GM18499 (cell line): Measurements from ENCODE around the gene RNU6-1.
A peak's percentile ranks its signal among the peaks of the same experiment; 100 is the strongest.

Experiments used
- ATAC-seq: cut with Tn5 transposase; IDR thresholded peaks from one replicate; pipeline ENCODE4 v1.9.1; 2021; ENCODE audit warnings: moderate number of reproducible peaks; ENCODE audit not compliant: insufficient read depth, unreplicated experiment

RNU6-1 gene

DNA sequence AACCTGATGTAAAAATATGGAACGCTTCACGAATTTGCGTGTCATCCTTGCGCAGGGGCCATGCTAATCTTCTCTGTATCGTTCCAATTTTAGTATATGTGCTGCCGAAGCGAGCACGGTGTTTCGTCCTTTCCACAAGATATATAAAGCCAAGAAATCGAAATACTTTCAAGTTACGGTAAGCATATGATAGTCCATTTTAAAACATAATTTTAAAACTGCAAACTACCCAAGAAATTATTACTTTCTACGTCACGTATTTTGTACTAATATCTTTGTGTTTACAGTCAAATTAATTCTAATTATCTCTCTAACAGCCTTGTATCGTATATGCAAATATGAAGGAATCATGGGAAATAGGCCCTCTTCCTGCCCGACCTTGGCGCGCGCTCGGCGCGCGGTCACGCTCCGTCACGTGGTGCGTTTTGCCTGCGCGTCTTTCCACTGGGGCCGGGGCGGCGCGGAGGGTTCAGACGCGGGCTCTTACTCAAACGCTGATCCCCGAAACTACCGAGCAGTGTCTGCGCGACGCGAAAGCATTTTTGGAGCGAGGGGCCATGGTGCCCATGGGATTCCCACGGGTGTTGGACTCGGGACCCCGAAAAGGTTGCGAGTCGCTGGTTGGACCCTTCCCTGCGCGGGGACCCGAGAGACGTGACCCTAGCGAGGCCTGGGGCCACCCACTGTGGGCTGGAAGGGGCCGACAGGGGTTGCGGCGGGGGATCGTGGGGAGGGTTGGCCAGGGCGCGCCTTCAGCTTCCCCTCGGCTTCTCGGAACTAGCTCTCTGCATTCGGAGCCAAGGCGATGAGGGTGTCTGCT is at the start of gene RNU6-1:
TSS of gene RNU6-1 (minus strand) at position 117 of the 820 bp plus-strand sequence.
- peak; percentile 67 for ATAC-seq

DNA sequence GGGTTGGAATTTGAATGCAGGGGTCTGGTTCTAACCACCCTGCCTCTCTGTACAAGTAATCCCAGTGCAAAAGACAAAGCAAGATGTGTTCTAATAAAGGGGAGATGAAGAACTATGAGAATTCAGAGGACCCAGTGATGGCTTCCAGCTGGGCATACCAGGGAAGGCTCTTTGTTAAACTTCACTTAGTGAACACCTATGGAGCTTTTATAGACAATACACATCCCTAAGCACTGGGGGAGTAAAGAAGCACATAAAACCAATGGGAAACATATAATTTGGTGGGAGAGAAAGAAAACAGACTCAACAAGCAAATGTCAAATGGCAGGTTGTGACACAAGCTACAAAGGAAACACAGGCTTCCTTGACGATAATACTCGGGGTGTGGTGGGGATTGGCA is 47.9 kb upstream of the RNU6-1 start:
- no peak for ATAC-seq

DNA sequence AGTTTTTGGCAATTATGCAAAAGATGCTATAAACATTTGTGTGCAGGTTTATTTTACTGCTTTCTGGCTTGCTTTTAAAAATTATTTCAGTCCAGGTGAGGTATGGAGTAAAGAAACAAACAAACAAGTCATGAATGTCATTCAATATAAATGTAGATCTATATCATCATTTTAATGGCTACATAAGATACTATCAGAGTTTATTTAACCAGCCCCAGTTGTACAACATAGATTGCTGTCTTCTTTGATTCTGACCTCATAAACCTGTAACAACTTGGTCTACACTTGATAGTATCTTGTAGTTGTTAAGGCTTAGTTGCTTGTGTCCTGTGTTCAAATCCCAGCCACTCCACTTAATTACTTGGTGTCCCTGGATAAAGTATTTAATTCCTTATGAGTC is 46.0 kb upstream of the RNU6-1 start:
- no peak for ATAC-seq

DNA sequence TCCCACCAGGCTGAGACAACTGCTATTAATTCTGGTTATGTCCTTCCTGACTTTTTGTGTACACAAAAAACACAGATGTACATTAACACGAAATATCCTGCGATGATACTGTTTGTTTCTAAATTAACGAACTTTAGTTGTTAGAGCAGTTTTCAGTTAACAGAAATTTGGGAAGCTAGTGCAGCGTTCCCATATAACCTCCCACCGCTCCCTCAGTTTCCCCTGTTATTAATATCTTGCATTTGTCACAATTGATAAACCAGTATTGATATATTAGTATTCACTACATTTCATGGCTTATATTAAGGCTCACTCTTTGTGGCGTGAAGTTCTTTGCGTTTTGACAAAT is 45.3 kb upstream of the RNU6-1 start:
- ATAC-seq = no peak

DNA sequence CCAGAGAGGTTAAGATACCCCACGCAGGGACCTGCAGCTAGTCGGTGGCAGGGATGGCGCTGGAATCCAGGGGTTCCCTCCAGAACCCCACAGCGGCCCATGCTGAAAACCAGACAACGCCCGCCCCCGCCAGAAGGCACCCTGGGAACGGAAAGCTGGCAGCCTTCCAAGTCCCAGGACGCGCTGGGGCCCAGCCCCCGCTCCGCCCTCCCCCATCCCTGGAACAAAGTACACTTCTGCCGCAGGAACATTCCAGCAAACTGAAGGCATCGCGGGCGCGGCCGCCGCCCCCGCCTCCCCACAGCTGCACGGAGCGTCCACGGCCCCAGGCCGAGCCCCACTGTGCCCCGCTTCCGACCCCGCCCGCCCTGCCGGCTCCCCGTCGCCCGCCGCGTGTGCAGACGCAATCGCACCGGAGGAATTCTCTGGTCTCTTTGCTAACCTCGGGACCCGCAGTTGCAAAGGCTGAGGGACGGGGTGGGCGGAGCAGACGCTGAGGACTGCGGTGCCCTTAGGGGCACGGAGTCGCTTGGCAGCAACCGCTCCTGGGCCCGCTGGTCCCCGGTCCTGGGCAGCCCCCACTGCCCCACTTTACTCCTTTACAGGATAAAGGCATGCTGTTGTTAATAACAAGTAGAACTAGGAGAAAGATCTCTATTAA is 44.8 kb upstream of the RNU6-1 start:
- no peak for ATAC-seq

DNA sequence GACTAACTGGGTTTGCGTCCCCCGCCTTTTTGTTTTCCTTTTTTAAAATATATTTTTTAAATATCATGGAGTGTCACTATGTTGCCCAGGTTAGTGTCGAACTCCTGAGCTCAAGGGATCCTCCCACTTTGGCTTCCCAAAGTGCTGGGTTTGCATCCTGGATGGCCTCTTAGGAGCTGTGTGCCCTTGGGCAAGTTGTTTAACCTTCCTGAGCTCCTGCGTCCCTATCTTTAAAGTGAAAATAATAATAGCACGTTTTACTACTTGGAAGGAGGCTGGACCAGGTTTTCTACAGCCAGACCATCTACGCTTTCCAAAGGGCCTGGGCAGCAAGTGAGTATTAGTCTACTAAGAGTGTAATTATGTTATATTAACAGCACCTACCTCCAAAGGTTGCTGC is 44.2 kb upstream of the RNU6-1 start:
- no peak for ATAC-seq

DNA sequence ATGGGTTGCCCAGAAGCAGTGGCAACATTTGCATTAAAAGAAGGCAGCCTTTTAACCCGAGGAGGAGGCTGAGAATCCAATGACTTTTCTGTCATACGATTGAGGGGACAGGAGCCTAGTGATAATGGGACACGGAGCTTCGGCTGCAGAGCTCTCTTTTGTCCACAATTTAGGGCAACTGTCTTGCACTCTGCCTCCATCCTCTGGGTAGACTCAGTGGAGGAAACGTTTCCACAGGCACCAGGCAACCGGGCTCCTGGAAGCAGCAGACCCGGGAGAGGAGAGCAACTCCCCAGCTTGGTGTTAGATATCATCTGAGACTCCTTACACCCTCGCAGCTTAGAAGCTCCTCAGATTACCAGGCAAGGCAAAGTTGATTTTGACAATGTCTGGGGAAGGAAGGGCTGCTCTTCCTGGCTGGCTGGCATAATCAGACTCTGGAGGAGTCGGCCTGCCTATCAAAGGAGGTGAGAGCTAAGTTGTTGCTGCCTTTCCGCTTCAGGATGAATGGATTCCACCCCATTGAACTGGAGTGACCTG is 43.5 kb upstream of the RNU6-1 start:
- no peak for ATAC-seq

DNA sequence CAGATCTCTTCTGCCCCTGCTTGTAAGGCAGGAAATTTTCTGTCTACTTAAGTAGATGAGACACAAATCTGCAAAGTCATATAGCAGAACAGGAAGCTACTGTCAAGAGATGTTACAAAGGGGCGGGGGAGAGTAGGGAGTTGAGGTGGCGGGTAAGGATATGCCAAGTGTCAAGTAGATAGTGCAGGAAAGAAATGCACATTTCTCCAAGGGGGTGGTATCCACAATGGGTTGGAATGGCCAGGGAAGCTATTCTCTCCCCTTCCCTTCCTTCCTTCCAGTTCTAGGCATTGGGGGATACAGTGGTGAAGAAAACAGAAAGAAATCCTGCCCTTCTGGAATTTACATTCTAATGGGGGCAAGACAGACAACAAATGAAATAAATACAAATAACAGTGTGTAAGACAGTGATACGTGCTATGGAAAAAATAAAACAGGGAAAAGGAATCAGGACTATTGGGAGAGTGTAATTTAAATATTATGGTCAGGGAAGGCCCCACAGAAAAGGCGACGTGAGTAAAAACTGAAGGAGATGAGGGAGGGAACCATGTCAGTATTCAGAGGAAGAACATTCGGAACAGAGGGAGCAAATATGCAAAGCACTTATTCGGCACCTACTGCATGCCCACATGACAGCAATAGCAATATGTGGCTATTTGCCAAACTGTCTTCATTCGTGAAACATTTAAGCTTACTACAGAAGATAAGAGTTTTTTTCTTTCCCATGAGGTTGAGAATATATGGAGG is 42.8 kb upstream of the RNU6-1 start:
- no peak for ATAC-seq

DNA sequence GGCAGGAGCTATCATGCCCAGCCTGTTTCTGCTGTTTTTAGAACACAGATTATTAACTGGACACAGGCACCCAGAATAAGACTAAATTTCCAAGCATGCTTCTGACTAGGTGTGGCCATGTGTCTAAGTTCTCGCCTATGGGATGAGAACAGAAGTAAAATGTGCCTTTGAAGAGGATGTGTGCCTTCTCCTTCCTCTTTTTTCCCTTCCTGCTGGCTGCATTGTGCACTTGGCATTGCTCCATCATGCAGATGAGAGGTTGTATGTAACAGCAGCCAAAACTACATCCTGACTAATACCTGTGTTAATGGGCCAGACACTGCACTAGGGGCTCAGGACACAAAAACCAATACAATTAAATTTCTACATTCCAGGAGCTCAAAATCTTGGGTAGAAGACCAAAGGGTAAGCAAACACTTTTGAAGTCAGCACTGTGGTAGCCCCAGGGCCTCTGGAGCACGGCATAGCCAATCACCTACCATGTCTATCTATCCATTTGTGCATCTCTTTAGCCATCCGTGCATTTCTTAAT is 40.9 kb upstream of the RNU6-1 start:
- ATAC-seq = no peak

DNA sequence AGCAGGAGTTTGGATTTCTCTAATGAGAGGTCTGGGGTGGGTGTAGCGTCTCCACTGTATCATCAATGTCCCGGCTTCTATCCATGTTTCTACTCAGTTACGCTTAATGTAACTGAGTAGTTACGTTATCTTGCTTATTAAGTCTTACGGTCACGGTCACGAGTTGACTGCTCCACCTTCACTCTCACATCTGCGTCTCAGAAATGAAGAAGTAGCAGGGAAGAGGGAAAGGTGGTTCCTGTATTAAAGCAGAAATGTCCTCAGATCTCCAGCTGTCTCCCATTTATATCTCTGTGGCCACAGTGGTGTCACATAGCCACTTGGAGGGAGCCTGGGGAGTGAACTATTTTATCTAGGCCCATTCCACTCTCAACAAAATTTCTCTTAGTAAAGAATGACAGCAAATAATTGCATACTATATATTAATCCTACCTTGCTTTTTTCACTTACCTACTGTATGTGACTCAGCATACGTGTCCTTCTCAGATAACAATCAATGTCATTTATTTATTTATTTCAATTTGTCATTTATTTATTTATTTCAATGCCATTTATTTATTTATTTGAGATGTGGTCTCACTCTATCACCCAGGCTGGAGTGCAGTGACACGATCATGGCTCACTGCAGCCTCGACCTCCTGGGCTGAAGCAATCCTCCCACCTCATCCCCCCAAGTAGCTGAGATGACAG is 39.7 kb upstream of the RNU6-1 start:
- no peak for ATAC-seq

DNA sequence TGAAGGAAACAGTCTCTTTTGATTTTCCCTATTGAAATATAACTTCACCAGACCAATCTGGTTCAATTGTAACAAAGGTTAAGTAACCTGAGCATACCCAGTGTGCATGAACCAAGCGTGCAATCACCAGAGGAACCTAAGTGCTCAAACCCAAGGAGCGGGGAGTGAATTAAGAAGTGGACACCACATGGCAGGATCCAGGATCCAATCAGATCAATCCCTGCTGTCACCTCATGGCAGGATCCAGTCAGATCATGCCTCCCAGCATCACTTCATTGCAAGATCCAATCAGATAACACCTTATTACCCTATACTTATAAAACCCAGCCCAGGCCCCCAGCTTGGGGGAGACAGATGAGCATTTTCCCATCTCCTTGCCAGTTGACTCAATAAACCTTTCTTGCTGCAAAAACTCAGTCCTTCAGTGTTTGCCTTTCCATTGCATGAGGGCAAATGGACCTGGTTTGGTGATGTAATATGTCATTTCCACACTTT is 38.9 kb upstream of the RNU6-1 start:
- no peak for ATAC-seq

DNA sequence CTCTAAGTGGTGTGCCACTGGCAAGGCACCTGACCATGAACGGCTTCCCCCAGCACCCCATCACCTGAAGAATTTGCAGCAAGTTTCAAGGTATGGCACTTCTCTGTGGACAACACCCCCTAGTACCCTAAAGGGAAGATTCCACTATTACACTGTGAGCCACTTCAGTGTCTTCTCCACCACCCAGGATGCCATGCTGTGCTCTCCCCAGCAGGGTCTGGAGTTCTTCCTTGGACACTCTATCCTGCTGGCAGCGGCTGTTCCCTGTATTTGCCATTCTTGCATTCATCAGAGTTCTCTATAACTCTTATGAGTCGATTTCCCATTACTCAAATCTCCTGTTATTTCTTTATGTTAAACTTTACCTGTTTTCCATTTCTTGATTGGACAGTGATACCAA is 33.9 kb upstream of the RNU6-1 start:
- ATAC-seq = no peak

DNA sequence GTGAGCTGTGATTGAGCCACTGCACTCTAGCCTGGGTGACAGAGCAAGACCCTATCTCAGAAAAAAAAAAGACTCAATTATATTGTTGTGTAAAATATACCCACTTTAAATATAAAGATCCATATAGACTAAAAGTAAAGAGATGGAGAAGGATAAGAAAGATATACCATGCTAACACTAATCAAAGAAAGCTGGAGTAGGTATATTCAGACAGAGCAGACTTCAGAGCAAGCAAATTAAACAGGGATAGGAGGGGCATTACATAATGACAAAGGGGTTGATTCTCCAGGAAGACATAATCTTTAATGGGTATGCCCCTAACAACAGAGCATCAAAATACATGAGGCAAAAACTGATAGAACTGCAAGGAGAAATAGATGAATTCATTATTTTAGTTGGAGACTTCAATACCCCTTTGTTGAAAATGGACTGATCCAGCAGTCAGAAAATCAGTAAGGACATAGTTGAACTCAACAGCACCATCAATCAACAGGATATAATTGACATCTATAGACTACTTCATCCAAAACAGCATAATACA is 31.1 kb upstream of the RNU6-1 start:
- ATAC-seq = no peak

DNA sequence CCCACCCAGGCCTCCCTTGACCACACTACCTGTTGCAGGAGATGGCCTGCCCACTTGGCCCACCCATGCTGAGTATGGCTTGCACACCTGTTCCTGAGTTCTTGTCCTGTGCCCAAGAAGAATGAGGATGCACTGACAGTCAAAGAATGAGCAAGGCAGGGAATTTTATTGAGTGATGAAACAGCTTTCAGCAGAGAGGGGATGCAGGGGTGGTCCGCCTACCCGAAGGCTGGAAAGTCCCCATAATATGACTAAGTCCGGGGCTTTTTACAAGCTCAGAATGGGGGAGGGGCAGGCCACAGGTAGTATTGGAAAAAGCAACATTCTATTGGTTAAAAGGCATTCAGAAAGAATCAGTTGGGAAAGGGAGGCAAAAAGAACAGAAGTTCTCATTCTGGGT is 29.9 kb upstream of the RNU6-1 start:
- no peak for ATAC-seq

DNA sequence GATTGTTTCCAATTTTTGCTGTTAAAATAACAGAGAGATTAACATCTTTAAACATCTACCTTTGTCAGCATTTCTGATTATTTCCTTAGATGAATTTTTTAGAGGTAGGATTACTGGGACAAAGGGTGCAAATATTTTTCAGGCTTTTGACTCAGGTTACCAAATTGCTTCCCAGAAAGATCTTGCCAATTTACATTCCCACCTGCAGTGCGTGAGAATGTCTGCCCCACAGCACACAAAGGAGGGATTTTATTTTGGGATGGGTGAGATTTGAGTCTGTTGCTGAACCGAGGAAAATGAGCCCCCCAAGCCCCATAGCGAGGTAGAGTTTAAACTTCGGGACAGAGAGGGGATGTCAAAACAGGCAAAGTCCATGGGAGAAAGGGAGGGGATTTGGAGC is 25.9 kb upstream of the RNU6-1 start:
- ATAC-seq = no peak

DNA sequence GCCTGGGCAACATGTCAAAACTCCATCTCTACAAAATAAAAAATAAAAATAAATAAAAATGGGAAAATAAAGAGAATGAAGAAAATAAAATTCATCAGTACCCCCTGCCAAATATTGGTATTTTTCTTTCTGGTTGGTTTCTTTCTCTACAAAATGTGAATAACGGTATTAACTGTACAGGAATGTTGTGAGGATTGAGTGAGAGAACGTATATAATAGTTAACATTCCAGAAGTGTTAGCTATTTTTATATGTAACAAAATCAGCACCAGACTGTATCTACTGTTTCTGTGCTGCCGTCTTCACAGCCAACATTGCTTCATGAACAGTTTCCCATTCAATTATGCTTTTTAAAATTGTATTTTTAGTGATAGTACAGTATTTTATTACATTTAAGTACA is 25.5 kb upstream of the RNU6-1 start:
- no peak for ATAC-seq

DNA sequence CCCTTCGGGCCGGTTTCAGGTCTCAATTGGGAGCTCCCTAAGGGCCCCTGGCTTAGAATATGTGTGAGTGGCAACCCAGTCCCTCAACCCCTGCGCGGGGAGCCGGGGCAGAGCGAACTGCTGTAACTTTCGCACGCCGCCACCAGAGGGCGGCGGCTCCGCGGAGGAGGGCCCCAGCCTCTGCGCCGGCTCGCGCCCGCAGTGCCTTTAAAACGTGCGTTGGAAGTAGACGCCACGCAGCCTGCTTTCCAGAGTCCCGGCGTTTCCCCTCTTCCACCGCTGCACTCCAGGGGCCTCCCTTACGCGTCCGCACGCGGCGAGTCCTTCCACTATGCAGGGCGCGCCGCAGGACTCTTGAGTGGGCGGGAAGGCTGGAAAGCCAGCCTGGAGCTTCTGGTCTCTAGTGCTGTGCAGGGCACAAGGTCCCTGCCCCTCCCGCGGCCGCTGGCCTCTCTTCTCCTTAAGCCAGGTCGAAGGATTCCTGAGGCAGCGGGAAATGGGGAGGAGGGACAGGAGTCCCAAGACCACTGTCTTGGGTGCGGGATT is 23.7 kb upstream of the RNU6-1 start:
- ATAC-seq = no peak

DNA sequence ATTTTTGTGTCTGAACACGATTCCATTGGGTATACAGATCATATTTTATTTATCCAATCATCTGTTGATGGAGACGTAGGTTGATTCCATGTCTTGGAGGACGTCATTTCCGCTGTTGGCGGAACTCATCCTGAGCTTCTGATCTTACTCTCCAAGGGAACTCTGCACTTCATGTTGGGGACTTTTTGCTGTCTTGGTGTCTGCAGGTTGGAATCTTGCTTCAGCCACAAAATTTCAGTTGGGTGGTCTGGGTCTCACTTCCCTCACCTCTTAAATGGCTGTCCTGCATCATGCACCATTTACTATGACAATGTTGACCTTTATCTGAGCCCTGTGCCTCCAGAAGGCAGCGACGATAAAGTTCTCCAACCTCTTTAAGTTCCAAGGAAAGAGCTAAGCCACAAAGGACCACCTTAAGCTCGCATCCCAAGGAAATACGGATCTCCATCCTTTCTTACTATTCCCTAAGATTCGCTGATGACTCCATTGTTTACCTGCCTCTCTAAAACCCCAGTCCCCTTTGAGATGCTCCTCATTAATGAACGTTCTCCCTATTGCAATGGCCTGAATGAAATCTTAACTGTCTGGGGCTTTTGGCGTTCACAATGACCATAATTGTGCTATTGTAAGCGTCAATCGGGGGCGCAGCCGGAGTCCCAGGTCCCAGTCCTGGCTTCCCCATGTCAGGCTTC is 23.1 kb upstream of the RNU6-1 start:
- ATAC-seq = no peak

DNA sequence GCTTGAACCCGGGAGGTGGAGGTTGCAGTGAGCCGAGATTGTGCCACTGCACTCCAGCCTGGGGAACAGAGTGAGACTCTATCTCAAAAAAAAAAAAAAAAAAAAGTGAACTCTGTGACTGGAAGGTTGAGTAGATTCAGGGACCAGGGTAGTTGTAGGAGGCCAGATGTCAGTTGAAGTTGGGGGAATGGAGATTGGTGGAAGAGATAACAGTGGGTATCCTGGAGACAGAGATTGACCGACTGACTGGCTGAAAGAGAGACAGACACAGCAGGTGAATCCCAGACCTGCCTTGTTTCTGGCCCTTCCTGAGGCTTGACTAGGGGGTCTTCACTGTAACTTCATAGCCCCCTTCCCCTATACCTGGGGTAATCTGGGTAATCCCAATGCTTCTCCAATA is 22.1 kb upstream of the RNU6-1 start:
- no peak for ATAC-seq
